ENCODE results near the gene UBE2C.

DNA sequence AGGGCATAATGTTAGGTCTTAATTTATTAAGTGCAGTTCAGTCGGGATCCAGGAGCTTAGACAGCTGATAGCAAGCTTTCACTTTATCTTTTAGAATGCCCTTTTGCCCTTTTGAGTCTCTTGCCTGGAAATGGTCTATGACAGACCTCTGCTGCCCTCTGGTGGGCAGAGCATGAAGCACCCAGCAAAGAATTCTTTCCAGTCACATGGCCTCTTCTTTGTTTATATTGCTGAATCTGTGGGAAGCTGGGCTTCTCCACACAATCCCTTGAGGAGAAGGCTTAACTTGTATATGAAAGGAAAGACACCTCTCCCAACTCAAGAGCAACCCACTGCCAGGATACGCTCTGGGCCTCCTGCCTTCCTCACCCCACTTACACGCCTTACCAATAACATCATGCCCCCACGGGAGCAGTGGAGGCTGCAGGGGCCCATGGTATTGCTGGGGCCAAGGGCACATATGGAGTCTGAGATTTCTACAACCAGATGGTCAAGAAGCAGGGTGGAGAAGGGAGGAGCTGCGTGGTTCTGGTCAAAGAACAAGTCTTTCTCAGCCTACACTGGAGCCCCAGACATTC lies 41.2 kb upstream of the UBE2C start:
- TF ChIP-seq, protein P1, sequence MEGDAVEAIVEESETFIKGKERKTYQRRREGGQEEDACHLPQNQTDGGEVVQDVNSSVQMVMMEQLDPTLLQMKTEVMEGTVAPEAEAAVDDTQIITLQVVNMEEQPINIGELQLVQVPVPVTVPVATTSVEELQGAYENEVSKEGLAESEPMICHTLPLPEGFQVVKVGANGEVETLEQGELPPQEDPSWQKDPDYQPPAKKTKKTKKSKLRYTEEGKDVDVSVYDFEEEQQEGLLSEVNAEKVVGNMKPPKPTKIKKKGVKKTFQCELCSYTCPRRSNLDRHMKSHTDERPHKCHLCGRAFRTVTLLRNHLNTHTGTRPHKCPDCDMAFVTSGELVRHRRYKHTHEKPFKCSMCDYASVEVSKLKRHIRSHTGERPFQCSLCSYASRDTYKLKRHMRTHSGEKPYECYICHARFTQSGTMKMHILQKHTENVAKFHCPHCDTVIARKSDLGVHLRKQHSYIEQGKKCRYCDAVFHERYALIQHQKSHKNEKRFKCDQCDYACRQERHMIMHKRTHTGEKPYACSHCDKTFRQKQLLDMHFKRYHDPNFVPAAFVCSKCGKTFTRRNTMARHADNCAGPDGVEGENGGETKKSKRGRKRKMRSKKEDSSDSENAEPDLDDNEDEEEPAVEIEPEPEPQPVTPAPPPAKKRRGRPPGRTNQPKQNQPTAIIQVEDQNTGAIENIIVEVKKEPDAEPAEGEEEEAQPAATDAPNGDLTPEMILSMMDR (conservative IDR thresholded peaks at IDR 0.05; ENCODE audit: low read depth, low read length): peak; percentile 96
- no peak for TF ChIP-seq EZH2 (IDR thresholded peaks at IDR 0.05; ENCODE audit: borderline replicate concordance, low read depth, low read length, poor library complexity, severe bottlenecking)

Data from A673 (cell line).